GM12891 (cell line): ENCODE measurements around the gene TPD52L1.

ENCODE experiments used
- POLR2AphosphoS5 ChIP-seq: IDR thresholded peaks from 2 replicates; pipeline ENCODE4 v1.6.1; 2011; ENCODE audit warnings: low read depth, low read length, control low read depth
- POU2F2 ChIP-seq: IDR thresholded peaks from 2 replicates; pipeline ENCODE4 v1.6.1; 2011; ENCODE audit warnings: low read depth, mild to moderate bottlenecking, control low read depth, low read length, moderate library complexity
- SPI1 ChIP-seq: IDR thresholded peaks from 2 replicates; pipeline ENCODE4 v1.6.1; 2011; ENCODE audit warnings: low read depth, low read length, control low read depth

DNA sequence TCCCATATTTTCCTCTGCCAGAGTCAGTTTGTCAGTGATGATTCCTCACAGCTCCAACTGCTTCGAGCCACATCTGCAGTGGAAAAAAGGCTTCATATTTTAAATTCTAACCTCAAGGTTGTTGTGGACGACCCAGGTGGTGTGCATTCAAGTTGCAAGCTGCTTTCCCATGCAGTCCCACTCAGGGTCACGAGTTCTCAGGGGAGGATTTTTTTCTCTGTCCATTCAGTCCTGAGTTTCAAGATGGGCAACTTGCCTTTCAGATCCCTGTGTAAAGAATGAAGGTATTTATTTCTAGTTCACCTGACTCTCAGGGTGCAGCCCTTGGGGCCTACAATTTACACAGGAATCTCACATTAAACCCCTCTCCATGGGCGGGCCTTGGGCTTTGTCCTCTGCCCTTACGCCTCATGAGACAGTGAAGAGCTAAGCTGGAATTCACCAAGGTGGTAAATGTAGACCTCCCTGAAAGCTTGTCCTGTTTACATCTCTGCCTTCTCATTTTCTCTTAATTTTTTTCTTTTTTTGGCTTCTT is 65.9 kb downstream of the TPD52L1 start:
- TF ChIP-seq POLR2AphosphoS5 (no peak), POU2F2 (no peak), SPI1 (no peak)
